Activated CD8-positive, alpha-beta T cell treated with anti-CD3 and anti-CD28 coated beads for 36 hours (primary cell): ENCODE measurements around the gene SIRT4. TPM values are rescaled to one million over a fixed set of nuclear protein-coding genes. Genes with fewer than 3 reads are reported as not detected.

Source experiments
- ATAC-seq: fragments of 200-7000 bp; cut with Tn5 transposase; one replicate; pipeline ENCODE4 v1.10.0; 2021; ENCODE audit warnings: mild to moderate bottlenecking, moderate library complexity
- CTCF ChIA-PET: fragments of 350-600 bp; sonication (Branson Sonifier 250); formaldehyde crosslinking; loops from one replicate; lab custom pipeline; 2021; ENCODE audit warnings: antibody characterized with exemption; lab: Charles Lee
- POLR2A ChIA-PET: fragments of 350-600 bp; sonication (Branson Sonifier 250); formaldehyde crosslinking; loops from one replicate; lab custom pipeline; 2021; ENCODE audit warnings: antibody characterized with exemption; lab: Charles Lee
- DNase-seq: peaks from one replicate; pipeline ENCODE4 v3.0.0-alpha.2; 2020
- H3K27ac Mint-ChIP-seq: one replicate; pipeline ENCODE4 v1.8.0; 2021; ENCODE audit warnings: mild to moderate bottlenecking, mixed read lengths
- H3K27me3 Mint-ChIP-seq: one replicate; pipeline ENCODE4 v1.8.0; 2021; ENCODE audit warnings: mixed read lengths
- H3K36me3 Mint-ChIP-seq: one replicate; pipeline ENCODE4 v1.8.0; 2021; ENCODE audit warnings: low read depth, mixed read lengths
- H3K4me1 Mint-ChIP-seq: one replicate; pipeline ENCODE4 v1.8.0; 2021; ENCODE audit warnings: low read depth, mixed read lengths
- H3K4me3 Mint-ChIP-seq: one replicate; pipeline ENCODE4 v1.8.0; 2021; ENCODE audit warnings: mild to moderate bottlenecking, moderate library complexity, mixed read lengths
- H3K9me3 Mint-ChIP-seq: one replicate; pipeline ENCODE4 v1.8.0; 2021; ENCODE audit warnings: mixed read lengths
- intact Hi-C: fragments of 100-400 bp; cut with micrococcal nuclease; formaldehyde crosslinking; loops from one replicate; pipeline ENCODE4 v1.10.0; 2022
- total RNA-seq, 2 experiments: library from RNA; stranded (reverse); gene quantifications; one replicate each; pipeline ENCODE4 v1.2.3, GENCODE V29; 2021
- TF ChIP-seq, protein P1 (sequence below): fragments of 200-600 bp; IDR thresholded peaks from one replicate; pipeline ENCODE4 v1.8.0; 2022; ENCODE audit warnings: antibody characterized with exemption, mild to moderate bottlenecking

The SIRT4 gene
- total RNA-seq, 2 experiments from 2014 or later, result 2.7 to 3.3 TPM

DNA sequence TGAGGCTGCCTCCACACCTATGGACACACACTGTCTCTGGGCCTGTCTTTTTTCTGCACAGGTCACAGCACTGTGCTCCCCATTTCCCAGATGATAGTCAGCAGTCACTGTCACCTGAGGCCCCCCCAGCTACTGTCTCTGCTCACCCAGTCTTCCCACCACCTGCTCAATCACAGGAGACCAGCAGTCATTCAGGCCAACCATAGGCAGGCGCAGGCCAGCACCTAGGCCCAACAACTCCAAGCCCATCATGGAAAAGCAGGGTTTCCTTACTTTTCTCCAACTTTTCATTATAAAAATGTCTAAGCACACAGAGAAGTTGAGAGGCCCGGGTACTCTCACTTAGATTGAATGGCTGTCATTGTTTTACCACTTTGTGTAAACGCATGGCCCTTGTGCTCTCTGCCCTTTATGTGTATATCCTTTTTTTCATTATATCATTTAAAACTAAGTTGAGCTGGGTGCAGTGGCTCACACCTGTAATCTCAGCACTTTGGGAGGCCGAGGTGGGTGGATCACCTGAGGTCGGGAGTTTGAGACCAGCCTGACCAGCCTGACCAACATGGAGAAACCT is 43.7 kb upstream of the SIRT4 start:
- ChIA-PET CTCF (interaction anchor here (25.9 kb wide), 1 partner anchor 30 kb away, joined by 749 read pairs; no protein-coding TSS in a partner anchor), POLR2A (interaction anchor here (1.2 to 12.6 kb wide), 5 partner anchors 11 to 59 kb away, joined by 3 to 207 read pairs (median 107); partner anchors contain the start of genes RNU4-1, RNU4-2 and RPLP0)
- Mint-ChIP-seq H3K27ac (peak overlapping the region; percentile 25), H3K9me3 (no peaks in the 10 kb centered on the region), H3K4me3 (no peak overlapping the region), H3K4me1 (peaks cover 81% of the 10 kb centered on the region), H3K36me3 (peaks cover 9% of the 10 kb centered on the region), H3K27me3 (no peaks in the 10 kb centered on the region)
- intact Hi-C loops, result no loop called here
- ATAC-seq (no peak), DNase-seq (no peak)
- TF ChIP-seq, protein P1, sequence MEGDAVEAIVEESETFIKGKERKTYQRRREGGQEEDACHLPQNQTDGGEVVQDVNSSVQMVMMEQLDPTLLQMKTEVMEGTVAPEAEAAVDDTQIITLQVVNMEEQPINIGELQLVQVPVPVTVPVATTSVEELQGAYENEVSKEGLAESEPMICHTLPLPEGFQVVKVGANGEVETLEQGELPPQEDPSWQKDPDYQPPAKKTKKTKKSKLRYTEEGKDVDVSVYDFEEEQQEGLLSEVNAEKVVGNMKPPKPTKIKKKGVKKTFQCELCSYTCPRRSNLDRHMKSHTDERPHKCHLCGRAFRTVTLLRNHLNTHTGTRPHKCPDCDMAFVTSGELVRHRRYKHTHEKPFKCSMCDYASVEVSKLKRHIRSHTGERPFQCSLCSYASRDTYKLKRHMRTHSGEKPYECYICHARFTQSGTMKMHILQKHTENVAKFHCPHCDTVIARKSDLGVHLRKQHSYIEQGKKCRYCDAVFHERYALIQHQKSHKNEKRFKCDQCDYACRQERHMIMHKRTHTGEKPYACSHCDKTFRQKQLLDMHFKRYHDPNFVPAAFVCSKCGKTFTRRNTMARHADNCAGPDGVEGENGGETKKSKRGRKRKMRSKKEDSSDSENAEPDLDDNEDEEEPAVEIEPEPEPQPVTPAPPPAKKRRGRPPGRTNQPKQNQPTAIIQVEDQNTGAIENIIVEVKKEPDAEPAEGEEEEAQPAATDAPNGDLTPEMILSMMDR, result no peak

DNA sequence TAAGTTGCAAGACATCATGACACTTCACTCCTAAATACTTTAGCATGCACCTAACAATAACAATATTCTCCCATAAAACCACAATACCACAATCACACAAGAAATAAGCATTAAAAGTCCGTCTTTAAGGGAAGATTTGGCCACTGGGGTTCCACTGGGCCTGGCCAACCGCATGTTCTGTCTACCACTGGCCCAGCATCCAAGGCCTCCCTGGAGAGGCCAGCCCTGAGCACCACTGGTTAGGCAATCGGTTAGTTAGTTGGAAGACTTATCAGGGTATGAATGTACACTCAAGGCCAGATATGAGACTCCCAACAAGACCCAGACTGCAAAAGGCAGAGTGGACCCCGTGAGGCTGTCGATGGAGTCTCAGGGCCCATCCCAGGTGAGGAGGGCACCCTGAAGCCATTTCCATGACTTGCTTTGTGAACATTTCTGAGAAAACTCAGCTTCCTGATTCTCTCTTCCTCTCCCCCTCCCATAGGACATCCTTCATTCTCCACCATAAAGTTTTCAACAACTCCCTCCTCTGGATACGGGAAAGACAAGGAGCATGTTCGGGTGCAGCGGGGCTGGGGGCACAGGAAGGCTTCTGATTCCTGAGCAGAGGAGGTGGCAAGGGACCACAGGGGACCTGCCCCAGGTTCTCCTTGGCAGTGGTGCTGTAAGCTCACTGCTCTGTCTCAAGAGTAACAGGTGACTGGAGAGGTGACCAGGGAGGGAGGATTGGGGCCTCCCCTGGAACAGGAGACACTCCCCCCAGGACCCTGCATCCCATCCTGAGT is 42.5 kb upstream of the SIRT4 start:
- intact Hi-C loops, result no loop called here
- DNase-seq (no peak), ATAC-seq (no peak)
- ChIA-PET CTCF (interaction anchor here (25.9 kb wide), 1 partner anchor 31 kb away, joined by 749 read pairs; no protein-coding TSS in a partner anchor), POLR2A (interaction anchor here (1.1 to 12.6 kb wide), 4 partner anchors 12 to 60 kb away, joined by 3 to 207 read pairs (median 143); partner anchors contain the start of genes RNU4-1, RNU4-2 and RPLP0)
- Mint-ChIP-seq H3K9me3 (no peaks in the 10 kb centered on the region), H3K4me1 (peaks cover 83% of the 10 kb centered on the region), H3K36me3 (peaks cover 5% of the 10 kb centered on the region), H3K27ac (peak overlapping the region; percentile 21), H3K4me3 (no peak overlapping the region), H3K27me3 (no peaks in the 10 kb centered on the region)
- TF ChIP-seq, protein P1, result no peak

DNA sequence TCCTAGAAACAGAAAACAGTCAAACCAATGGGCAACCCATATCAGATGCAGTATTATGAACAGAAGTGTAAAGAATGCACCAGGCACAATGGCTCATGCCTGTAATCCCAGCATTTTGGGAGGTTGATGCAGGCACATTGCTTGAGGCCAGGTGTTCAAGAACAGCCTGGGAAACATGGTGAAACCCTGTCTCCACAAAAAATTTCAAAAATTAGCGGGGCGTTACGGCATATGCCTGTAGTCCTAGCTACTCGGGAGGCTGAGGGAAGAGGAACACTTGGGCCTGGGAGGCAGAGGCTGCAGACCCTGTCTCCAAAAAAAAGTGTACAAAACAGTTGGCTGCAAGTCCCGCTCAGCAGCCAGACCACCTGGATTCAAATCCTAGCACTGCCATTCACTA is 41.5 kb upstream of the SIRT4 start:
- TF ChIP-seq, protein P1, result no peak
- H3K27me3 Mint-ChIP-seq, result no peaks in the 10 kb centered on the region
- ChIA-PET CTCF (interaction anchor here (1.4 to 25.9 kb wide), 4 partner anchors 8 to 59 kb away, joined by 4 to 749 read pairs (median 14); partner anchors contain the start of gene RPLP0), POLR2A (interaction anchor here (0.7 to 12.6 kb wide), 5 partner anchors 8 to 61 kb away, joined by 3 to 207 read pairs (median 107); partner anchors contain the start of genes RNU4-1, RNU4-2 and RPLP0)
- no peaks in the 10 kb centered on the region for H3K9me3 Mint-ChIP-seq
- peak overlapping the region; percentile 14 for H3K27ac Mint-ChIP-seq
- peaks cover 80% of the 10 kb centered on the region for H3K4me1 Mint-ChIP-seq
- DNase-seq (no peak), ATAC-seq (no peak)
- no peak overlapping the region for H3K4me3 Mint-ChIP-seq
- no peaks in the 10 kb centered on the region for H3K36me3 Mint-ChIP-seq
- intact Hi-C loops, result no loop called here

DNA sequence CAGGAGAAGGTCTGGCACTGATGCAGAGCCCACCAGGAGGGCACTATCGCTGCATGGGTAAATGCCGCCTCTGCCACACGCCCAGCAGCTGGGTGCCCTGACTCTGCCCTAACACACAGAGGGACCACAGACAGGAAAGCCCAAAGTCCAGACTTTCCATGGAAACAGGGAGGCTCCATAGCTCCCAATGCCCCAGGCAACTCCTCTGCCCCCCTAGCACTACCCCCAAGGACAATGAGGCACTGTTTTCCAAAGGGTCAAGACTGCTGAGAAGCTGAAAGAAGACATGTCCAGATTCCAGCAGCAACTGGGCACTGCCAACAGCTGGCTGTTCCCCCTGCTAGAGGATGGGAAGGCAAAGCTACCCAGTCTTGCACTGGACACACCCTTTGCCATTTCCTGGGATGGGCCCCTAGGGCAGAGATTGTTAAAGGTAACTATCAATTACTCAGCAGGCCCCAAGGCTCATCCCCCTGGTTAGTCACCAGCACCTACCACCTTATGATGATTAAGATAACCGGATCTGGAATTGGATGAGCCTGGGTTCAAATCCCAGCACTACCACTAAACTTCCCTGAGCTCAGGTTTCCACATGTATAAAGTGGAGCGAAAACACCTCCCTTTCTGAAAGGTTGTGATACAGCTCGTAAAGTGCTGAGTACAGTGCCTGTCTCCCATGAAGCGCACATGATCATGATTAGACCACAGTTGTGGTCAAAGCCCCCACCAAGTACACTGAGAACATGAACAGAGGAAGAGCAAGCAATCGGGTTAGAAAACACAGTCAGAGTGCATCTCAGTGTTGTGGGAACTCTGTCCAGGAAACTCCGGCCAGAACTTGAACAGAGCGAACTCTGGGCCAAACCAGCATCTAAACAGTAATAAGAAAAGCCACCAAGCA is 39.9 kb upstream of the SIRT4 start:
- DNase-seq (peak; percentile 68), ATAC-seq (peak; percentile 49)
- peak overlapping the region; percentile 47 for H3K27ac Mint-ChIP-seq
- ChIA-PET POLR2A (interaction anchor here (0.6 to 12.6 kb wide), 11 partner anchors 9 to 63 kb away, joined by 3 to 207 read pairs (median 5); partner anchors contain the start of genes RNU4-1, RNU4-2 and RPLP0), CTCF (interaction anchor here (0.7 to 25.9 kb wide), 12 partner anchors 8 to 61 kb away, joined by 3 to 749 read pairs (median 5); partner anchors contain the start of genes RNU4-2, RPLP0 and SIRT4)
- intact Hi-C loops, result no loop called here
- H3K27me3 Mint-ChIP-seq, result no peaks in the 10 kb centered on the region
- no peaks in the 10 kb centered on the region for H3K36me3 Mint-ChIP-seq
- peaks cover 72% of the 10 kb centered on the region for H3K4me1 Mint-ChIP-seq
- no peaks in the 10 kb centered on the region for H3K9me3 Mint-ChIP-seq
- TF ChIP-seq, protein P1, result no peak
- peak overlapping the region; percentile 78 for H3K4me3 Mint-ChIP-seq
